HG03139 (cell line): ENCODE data around the gene SPOCK1.
"Not testable (repeated sequence)": the region's sequence is repeated elsewhere in the genome, so short reads cannot be mapped to it uniquely, and the experiment has no call there.

Source experiments
- ATAC-seq: cut with Tn5 transposase; IDR thresholded peaks from one replicate; pipeline ENCODE4 v1.9.1; 2021; ENCODE audit not compliant: unreplicated experiment

Gene SPOCK1

GRCh38 chr5:137398751-137399150 is 100.4 kb downstream of the SPOCK1 start:
- ATAC-seq: no peak

DNA sequence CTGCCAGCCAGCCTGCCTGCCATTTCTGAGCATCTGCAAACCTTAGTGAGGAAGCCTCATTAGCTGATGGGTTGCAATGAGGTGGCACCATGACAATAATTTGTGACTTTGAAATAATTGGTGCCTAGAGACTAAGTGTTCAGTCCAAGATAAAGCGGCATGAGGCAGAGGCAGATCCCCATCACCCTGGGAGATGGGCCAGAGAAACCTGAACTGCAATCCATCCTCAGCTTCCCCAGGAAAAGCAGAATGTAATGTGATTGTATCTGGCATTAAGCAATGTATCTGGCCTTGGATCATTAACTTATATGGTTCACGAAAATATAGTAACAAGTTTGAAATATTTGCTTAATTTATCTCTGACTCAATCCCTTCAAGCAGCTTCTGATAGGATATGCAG is 101.0 kb downstream of the SPOCK1 start:
- ATAC-seq: no peak

DNA sequence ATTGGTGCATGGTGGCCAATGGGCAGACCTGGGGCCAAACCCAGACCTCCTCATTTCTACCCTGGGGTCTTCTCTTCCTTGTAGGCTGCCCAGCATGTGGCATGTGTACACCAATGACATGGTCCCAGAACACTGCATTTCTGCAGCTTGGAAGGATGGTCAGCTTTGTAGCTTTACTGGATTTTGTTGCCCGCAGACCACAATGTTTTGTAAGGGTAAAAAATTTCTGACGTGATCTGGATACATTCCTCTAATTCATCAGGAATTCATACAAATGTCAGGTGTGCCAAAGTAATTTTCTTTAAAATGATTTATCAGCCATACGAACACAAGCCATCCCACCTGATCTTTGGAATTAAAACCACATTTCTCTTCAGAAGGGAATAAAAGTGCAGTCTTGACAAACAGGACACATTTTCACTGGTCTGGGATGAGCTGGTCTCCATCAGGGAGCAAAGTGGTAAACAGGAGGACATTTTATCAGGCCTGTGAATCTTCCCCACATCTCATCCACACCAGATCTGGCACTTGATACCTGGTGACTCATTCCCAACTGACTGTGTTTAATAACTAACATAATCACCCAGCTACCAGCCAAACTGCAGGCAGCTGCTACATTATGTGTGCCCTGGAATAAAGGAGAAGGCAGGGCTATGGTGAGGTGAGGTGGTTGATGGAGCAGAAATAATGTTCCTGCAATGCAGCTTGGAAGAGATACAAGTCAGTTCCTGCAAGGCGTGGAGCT is 103.9 kb downstream of the SPOCK1 start:
- ATAC-seq: no peak

- no peak for ATAC-seq
These were observed 104.7 kb downstream of the SPOCK1 start for GRCh38 chr5:137394380-137394779.

GRCh38 chr5:137393196-137393993 is 105.7 kb downstream of the SPOCK1 start:
- ATAC-seq: no peak

GRCh38 chr5:137392261-137392660 is 106.9 kb downstream of the SPOCK1 start:
- ATAC-seq: no peak

DNA sequence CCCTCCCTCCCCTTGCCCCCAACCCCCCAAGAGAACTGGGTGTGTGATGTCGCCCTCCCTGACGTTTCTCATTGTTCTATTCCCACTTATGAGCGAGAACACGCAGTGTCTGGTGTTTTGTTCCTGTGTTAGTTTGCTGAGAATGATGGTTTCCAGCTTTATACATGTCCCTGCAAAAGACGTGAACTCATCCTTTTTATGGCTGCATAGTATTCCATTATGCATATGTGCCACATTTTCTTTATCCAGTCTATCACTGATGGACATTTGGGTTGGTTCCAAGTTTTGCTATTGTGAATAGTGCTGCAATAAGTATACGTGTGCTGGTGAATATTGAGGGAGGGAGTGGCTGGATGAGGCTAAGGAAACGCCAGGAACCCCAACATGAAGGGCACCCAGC is 108.1 kb downstream of the SPOCK1 start:
- not testable (repeated sequence) for ATAC-seq

- ATAC-seq: no peak
These were observed 110.1 kb downstream of the SPOCK1 start for GRCh38 chr5:137389042-137389441.

DNA sequence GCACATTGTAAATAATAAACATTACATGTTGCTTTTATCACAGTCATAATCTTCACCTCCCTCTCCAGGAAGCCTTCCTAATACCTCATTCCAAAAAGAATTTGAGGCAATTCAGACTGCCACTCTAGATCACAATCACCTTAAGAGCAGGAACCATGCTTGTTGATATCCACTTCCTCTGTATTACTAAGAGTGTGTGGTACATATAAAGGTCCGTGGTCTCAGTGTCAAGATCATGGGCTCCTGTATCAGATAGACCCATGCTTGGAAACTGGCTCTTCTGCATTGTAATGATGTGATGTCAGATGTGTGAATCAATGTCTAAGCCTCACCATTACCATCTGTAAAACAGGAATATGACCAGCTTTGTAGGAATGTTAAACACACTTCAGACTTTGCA is 114.1 kb downstream of the SPOCK1 start:
- ATAC-seq: no peak

DNA sequence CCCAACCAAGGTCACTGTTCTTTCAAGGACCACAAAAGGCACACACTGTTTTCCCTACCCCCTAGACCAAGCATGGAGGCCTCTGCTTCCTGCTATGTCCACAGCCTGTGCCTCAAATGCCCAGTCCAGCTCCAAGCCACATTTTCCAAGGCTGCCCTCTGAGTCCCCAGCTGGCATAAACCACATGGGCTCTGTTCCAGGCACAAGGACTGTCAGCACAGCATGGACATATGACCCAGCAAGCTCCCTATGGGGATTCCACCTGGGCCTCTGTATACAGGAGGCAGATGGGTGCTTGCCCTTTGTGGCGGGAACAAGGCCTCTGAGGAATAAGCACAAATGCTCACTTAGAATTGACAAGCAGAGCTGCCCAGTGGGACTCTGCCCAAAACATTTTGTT is 115.2 kb downstream of the SPOCK1 start:
- ATAC-seq: no peak

GRCh38 chr5:137381555-137381954 is 117.6 kb downstream of the SPOCK1 start:
- no peak for ATAC-seq

- ATAC-seq: no peak
These were observed 119.4 kb downstream of the SPOCK1 start for GRCh38 chr5:137379555-137380286.

DNA sequence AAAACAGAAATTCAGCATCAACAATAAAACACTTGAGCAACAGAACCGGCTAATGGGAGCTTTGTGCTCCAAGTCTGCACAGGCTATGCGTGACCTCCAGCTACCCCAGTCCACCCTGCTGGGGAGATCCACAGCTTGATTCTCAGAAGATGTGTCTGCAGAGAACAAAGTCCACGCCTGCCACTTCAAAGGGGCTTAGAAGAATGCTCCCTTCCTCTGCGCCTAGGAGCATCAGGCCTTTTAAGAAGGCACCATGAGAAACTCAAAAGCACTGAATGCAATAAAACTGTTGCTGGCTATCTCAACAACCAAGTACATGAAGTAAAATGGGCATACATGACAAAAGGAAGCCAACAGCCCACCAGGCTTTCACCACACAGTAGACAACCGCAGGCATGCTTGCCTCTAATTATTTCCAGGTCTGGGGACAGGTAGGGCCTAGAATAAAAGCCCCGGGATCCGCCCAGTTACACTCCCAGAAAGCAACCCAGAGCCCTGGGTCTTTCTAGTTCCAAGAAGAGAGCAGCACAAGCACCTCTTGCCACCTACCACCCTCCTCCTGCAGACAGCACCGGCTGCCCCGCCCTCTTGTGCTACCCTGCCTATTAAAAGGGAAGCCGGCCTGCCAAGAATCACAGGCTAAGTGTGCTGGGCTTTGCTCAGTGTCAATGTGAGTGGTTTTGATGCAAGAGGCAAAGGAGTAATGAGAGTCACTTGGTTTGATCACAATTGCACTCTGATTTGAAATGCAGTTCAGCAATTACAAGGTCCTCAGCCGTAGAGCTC is 123.2 kb downstream of the SPOCK1 start:
- ATAC-seq: no peak

DNA sequence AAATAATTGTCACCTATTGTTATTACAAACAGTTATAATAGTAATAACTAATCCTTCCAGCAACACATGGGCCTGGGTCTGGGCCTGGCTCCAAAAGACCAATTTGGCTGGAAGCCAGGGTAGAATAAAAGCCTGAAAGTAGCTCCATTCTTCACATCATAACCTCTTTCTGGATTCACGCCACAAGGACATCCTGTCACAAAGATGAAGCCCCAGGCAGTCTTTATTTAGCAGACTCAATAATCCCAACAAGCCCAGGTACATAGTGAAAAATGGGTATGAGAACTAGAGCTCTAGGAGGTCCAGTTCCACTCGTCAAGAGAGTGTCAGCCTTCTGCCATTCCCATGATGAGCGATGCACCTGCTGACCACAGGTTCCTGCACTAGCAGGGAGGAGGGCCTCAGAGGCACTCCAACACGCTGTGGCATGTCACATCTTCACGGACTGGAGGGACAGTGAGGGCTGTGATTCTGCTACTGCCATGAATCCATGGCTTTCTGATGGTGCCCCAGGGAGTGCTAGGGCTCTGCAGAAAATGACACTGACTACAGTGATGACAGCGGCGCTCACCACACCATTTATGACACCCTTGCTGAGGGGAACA is 124.9 kb downstream of the SPOCK1 start:
- ATAC-seq: no peak

DNA sequence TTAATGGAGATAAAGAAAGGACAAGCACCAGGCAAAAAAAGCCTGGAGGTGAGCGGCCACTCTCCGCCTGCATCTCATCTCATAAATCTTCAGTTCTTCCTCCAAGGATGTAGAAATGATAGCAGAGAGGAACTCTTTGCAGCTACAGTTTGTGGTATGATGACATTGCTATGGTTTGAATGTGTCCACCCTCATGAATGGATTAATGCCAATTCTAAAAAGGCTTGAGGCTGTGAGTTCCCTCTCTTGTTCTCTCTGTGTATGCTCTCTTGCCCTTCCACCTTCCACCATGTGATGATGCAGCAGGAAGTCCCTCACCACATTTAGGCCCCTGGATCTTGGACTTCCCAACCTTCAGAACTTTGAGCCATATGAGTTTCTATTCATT is 126.4 kb downstream of the SPOCK1 start:
- ATAC-seq: no peak

GRCh38 chr5:137372016-137372772 is 126.9 kb downstream of the SPOCK1 start:
- no peak for ATAC-seq

GRCh38 chr5:137370096-137371071 is 128.7 kb downstream of the SPOCK1 start:
- no peak for ATAC-seq

DNA sequence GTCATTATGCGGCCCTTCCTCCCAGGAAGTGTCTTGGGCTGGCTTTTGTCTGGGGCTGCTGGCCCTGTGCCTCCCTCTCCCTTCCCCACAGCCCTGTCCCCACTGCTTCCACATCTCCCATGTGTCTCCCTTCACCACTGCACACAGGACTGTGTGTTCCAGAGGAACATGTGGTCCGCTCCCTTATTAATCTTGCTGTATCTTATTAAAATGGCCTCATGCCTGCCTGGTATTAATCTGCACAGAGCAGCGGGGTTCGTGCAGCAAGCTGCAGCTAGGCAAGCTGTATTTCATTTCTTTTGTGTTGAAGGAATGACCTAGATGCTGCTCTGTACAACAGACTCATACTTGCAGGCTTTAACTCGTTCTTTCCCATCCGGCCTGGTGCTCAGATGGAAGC is 130.5 kb downstream of the SPOCK1 start:
- ATAC-seq: no peak

GRCh38 chr5:137367951-137368350 is 131.2 kb downstream of the SPOCK1 start:
- ATAC-seq: no peak
